Fibroblast of villous mesenchyme (primary cell): ENCODE data around the gene DNAAF5. TPM values are rescaled to one million over a fixed set of nuclear protein-coding genes. Genes with fewer than 3 reads are reported as not detected.

ENCODE experiments used
- DNase-seq: peaks from one replicate; pipeline ENCODE4 v3.0.0-alpha.2; 2010; ENCODE audit warnings: low read depth
- H3K4me3 ChIP-seq: 2 replicates; pipeline ENCODE4 v1.5.1; 2011; ENCODE audit warnings: low read depth, mild to moderate bottlenecking, low read length
- CTCF ChIP-seq: IDR thresholded peaks from 2 replicates; pipeline ENCODE4 v1.5.1; 2012; ENCODE audit warnings: low read depth, mild to moderate bottlenecking, low read length; ENCODE audit not compliant: insufficient read depth
- total RNA-seq: library from RNA; depleted of rRNA; stranded (reverse); fragments of >200 nt; gene quantifications from 2 replicates; pipeline ENCODE4 v1.2.3, GENCODE V29; 2012

DNAAF5 gene
- total RNA-seq, 1 donor = 32.8 TPM

GRCh38 chr7:815284-816216, 89.1 kb downstream of the DNAAF5 start:
- no peak for DNase-seq
- TF ChIP-seq CTCF = no peak

GRCh38 chr7:816300-816750, 89.8 kb downstream of the DNAAF5 start:
- no peak for TF ChIP-seq CTCF
- peak overlapping the region; percentile 77 for H3K4me3 ChIP-seq
- peak; percentile 98 for DNase-seq

More at GRCh38 chr7:815284-816216, 89.1 kb downstream of the DNAAF5 start:
- peak overlapping the region; percentile 71 for H3K4me3 ChIP-seq

- peak; percentile 42 for DNase-seq
These were observed 90.5 kb downstream of the DNAAF5 start for GRCh38 chr7:816751-817671.

DNA sequence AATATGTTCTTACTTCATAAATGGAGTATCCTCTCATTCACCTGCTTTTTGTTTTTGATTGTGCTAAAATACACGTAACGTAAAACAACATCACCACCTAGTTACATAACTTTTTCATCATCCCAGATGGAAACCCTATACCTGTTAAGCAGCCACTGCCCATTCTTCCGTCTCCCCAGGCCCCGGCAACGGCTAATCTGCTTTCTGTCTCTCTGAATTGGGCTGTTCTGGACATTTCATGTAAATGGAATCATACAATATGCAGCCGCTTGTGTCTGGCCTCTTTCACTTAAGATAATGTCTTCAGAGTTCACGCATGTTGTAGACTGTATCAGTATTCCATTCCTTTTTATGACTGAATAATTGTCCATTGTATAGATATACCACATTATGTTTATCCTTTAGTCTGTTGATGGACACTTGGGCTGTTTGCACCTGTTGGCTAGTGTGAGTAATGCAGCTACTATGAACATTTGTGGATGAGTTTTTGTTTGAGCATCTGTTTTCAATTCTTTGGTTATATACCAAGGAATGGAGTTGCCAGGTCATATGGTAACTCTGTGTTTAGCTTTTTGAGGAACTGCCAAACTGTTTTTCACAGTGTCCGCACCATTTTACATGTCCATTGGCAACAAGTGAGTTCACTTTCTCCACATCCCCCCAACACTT, 91.7 kb downstream of the DNAAF5 start:
- DNase-seq = no peak
- TF ChIP-seq CTCF = peak; percentile 42
- no peak overlapping the region for H3K4me3 ChIP-seq

More at GRCh38 chr7:816751-817671, 90.5 kb downstream of the DNAAF5 start:
- H3K4me3 ChIP-seq = peak overlapping the region; percentile 77
- TF ChIP-seq CTCF = no peak

DNA sequence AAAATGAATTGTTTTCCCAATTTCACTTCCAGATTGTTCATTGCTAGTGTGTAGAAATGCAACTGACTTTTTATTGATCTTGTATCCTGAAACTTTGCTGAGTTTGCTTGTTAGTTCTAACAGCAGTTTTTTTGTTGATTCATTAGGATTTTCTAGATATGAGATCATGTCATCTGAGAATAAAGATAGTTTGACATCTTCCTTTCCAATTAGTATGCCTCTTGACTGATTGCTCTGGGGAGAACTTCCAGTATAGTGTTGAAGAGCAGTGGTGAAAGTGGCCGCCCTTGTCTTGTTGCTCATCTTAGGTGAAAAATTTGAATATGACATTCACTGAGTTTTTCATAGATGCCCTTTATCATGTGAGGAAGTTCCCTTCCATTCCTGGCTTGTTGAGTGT, 93.8 kb downstream of the DNAAF5 start:
- no peak overlapping the region for H3K4me3 ChIP-seq
- no peak for TF ChIP-seq CTCF
- DNase-seq = no peak

DNA sequence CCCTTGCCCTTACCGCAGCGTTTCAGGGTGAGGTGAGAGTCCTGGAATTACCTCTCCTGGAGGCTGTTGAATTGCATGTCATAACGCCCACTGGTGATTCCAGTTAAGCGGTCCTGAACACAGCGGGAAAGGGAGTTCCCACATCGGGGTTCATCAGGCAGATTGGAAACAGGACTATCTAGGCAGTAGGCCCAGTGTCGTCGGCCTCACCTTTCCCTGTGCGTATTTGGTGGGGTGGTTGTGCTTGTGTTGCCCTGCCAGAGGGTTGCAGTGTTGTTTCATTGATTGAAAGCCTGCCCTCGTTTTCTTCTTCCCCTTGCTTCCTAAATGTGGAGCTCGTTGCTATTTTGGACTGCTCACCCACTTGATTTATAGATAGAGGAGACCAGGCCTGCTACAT, 95.2 kb downstream of the DNAAF5 start:
- DNase-seq = no peak
- no peak overlapping the region for H3K4me3 ChIP-seq
- TF ChIP-seq CTCF = no peak
